ENCODE measurements around the gene FBXO24.

Gene FBXO24

DNA sequence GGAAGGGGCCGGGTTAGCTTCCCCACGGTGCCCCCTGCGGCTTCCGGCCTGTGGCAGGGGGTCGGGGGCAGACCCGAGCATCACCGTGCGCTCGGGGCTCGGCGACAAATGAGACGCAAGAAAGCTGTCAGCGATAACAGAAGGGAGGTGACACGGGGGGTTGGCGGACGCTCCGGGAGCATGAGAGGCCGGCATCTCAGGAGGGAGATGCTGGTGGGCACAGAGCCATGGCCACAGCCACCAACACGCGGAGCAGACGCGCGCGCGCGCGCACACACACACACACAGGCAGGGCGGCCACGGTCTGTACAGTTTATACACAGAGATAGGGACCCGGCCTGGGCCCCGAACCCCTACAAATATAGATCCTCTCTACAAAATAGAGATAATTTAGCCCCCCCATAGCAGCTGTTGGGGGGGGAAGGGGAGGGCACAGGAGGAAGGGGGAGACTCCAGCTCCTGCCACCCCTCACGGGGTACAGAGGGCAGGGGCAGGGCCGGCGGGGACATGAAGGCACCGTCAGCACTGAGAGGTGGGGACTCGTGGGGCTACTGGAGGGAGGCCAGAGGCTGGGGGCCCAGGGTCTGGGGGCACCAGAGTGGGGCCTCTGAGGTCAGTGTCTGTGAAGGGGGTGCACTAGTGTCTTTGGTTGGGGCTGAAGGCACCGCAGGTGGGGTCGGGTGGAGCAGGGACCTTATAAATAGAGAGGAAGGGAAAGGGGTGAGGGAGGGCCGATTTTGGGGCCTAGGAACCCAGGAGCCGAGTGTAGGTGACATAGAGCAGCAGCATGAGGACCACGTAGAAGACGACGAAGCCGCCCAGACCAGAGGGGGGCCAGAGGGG lies 11.5 kb upstream of the FBXO24 start:
- no peak for DNase-seq (ENCODE audit: low spot score)

DNA sequence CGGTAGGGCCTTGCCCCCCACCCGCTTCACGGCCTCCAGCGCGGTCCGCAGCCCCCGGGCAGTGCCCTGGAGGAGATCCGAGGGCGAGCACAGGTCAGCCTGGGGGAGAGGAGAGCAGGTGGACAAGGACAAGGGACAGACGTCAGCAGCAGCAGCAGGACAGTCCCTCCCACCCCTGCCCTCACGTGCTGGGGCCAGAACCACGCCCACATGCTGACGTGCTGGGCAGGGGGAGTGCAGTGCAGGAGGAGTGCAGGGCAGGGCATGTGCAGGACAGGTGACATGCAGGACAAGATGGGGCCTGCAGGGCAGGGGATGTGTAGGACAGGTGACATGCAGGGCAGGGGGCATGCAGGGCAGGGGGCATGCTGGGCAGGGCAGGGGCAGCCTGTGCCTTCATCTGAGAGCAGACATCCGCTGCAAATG lies 10.9 kb upstream of the FBXO24 start:
- no peak for DNase-seq (ENCODE audit: low spot score)

- no peak for DNase-seq (ENCODE audit: low spot score)
Observed at GRCh38 chr7:100575746-100576383, 10.3 kb upstream of the FBXO24 start.

DNA sequence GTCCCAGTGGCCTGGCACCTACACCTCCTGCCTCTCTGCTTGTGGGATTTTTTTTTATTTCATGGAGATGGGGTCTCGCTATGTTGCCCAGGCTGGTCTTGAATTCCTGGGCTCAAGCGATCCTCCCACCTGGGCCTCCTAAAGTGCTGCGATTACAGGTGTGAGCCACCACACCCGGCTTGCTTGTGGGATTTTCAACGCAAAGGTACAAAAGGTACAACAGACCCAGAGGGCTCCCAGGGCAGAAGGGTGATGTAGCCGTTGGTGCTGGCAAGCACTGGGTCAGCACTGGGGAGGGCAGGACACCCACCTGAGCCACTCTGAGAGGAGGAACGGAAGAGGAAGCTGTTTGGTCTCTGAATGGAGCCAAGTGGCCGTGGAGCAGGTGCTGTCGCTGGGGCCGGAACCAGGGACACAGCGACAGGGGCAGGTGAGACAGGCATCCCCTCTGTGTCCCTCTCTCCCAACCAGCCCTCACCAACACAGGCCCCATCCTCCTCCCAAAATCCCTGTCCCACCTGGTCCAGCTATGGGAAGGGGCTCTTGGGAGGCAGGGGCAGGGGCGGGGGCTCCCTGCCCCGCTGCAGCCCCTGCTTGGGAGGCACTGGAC lies 9.6 kb upstream of the FBXO24 start:
- no peak for DNase-seq (ENCODE audit: low spot score)

DNA sequence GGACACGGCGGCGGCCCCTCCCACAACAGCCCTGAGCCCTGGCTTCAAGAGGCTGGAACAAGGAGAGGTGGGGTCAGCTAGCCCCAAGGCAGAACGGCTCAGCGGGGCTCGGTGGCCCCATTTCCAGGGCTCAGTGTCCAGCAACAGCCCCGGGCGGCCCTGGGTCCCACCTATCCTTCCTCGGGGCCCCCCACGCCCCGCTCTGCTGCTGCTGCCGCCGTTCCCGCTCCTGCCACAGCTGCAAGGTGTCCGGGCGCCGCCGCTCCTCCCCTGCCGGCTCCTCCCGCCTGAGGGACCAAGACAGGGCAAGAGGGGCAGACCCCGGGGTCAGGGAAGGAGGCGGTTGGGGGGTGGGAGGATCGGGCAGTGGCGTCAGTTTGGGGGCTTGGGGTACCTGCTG lies 9.0 kb upstream of the FBXO24 start:
- no peak for DNase-seq (ENCODE audit: low spot score)

- DNase-seq (ENCODE audit: low spot score): no peak
Observed at GRCh38 chr7:100577507-100577906, 8.6 kb upstream of the FBXO24 start.

- DNase-seq (ENCODE audit: low spot score): no peak
Observed at GRCh38 chr7:100578246-100579183, 7.6 kb upstream of the FBXO24 start.

DNA sequence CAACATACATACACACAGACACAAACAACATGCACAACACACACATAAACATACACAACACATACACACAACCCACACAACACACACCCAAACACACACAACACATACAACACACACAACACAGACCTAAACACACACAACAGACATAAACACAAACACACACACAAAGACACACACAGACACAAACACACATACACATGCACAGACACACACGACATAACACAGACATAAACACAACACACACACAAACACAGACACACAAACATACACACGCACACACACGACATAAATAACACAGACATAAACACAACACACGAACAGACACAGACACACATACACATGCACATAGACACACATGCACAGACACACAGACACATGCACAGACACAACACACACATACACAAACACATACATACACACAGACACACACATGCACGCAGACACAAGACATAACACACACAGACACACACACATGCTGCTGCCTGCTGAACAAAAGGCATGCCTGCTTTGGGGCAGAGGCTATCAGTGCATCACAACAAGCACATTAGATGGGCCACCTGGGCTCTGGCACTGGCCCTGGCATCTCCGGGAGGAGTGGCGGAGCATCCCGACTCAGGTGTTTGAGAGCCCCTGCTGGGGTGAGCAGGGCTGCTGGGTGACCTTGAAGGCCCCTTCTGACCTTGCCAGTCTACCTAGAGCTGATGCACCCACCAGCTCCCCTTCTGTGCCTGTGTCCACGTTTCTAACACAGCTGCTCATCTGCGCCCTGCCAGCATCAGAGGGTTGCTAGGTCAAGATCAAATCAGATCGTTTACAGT lies 5.5 kb upstream of the FBXO24 start:
- DNase-seq (ENCODE audit: low spot score): no peak

DNA sequence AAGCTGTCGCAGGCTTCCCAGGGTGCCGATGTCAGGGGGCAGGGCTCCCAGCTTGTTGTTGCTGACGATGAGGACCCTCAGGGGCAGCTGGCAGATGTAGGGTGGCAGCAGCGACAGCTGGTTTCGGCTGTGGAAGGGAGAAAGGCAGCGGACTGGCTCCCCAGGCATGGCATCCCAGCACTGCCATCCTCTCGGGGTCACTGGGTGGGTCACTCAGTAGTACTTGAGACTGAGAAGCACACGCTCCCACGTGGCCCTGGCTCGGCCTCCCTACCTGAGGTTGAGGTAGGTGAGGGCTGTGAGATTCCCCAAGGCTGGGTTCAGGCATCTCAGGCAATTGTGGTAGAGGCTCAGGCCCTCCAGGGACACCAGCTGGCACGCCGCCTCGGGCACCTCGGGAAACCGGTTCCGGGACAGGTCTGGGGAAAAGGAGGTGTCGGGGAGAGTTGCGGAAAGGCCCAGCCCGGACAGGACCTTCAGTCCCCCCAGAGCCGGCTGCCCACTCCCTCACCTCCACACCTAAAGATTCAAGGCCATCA lies 4.0 kb upstream of the FBXO24 start:
- DNase-seq (ENCODE audit: low spot score): no peak

- no peak for DNase-seq (ENCODE audit: low spot score)
Observed at GRCh38 chr7:100582650-100583049, 3.5 kb upstream of the FBXO24 start.

DNA sequence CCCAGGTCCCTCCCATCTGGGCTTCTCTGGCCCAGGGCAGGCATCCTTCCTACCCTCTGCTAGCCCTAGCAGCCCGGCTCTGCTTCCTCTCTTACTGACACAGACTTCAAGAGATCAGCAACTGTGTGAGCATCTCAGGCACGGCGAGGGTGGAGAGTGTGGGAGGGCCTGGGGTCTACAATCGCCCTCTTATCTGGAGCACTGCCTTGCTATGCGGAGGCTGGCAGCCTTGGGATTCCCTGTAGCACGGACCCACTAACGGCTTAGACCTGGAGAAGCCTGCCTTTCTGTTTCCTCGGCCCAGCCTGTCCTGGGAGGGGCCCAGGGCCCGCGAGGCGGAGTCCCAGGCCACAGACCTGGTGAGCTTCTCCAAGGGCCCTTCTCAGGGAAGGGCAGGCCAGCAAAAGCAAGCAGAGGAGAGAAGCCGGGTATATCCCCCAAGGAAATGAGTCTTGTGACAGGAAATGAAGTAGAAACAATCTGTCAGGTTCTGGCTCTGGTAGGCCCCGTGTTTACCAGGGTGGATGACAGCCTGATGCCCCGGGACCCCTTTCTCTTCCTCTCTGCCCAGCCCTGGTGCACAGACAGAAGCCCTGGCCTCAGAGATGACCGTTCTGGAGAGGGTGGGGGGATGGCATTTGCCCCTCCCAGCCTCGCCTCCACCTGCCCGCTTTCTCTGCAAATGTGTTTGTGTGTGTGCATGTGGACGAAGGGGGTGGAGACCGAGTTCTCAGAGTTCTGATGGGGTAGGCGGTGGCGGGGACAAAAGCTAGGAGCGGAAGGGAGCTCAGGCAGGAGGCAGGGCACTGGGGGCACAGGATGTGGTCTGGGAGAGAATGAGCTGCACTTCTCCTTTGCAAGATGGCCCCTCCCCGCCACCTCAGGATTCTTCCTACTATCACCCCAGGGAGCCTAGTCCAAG lies 2.7 kb upstream of the FBXO24 start:
- DNase-seq (ENCODE audit: low spot score): peak; percentile 42

DNA sequence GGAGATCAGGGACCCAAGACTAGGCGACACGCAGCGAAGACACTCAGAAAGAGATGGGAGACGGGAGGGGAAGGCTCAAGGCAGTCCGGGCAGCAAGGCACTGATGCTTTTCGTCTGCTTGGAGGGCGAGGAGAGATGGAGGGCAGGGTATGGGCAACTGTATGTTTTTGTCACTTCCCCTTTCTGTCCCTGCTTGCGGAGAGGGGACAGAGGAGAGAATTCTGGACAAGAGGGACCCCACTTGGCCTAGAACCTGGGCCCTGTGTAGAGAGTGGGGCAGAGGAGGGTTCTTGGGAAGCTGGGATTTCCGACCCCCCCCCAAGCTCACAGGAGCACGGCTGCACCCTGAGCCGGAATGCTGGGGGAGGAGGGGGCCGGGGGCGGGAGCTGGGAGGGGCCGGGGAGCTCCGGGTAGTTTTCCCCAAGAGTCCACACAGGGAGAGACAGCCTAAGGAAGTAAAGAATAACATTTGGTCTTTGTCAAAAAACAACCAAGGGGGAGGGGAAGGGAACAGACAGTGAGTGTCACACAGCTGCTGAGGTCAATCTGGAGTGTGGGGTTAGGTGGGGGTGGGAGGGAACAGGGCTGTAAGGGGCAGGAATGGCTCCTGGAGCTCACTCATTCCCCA lies 2.0 kb upstream of the FBXO24 start:
- DNase-seq (ENCODE audit: low spot score): no peak

DNA sequence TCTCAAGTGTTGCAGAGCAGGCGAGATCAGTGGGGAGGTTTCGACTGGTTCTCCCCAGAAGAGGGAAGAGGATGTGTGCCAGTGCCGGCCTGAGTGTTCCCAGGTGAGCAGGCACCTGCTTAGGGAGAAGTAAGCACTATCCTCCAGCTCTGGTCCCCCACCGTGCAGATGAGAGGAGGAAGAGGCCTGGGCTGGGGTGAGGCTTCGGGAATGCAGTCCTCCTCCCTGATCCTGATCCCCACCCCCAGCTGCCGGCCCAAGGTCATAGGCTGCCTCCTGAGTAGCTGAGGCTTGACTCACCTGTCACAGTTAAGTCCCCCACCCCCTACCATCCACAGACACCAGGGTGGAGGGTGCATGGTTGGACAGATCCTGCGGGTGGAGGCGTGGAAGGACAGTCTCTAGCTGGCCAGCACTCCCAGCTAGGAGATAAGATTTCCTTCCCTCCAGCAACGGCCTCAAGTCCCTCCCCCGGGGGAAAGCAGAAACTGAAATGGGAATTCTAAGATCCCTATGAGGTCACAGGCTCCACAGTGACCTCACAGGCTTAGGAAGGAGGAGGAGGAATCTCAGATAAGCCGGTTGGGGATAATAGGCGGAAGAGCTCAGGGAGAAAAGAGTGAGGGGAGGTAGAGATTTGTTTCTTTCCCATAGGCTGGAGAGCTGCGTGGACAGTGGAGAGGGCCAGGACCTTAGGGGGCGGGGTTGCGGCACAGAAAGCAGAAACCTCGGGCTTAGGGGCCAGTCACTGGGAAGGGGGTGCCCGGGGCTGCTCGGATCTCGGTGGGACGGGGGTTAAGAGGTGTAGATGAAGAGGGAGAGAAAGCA lies 1.2 kb upstream of the FBXO24 start:
- DNase-seq (ENCODE audit: low spot score): peak; percentile 38

DNA sequence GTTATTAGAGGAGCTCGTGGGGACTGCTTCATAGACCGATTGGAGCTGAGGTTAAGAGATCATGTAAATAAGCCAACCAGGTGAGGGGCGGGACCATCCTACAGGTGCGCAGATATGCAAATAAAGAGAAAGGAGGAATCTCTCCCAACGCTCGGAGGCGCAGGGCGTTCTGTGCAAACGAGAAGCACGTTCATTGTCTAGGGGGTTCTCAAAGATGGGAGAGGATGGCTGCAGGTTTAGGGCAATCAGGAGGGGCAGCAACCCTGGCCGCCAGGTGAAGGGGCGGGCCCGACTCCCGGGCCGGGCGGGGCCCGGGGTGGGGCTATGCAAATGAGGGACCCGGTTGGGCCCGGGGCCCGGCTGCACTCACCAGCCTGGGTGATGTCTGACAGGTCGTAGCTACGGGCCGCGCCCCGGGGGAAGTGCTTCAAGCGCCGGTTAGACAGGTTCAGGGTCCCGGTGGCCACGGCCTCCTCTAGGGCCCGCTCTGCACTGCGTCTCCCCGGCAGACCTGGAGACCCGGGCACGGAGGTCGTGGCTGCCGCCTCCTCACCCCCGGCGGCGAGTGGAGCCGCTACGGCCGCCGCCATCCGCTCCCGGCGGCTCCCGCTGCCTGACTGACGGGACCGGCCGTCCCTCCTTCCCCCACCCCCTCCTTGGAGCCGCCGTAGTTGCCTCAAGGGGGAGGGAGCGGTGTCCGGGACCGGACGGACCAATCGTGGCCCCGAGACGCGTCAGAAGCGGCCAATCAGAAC lies 440 bp upstream of the FBXO24 start, which contains the start of gene LRCH4:
TSS of gene LRCH4 (minus strand) at position 619 of the 755 bp plus-strand sequence. CDS start at position 590, 29 bp downstream.
- no peak for DNase-seq (ENCODE audit: low spot score)

DNA sequence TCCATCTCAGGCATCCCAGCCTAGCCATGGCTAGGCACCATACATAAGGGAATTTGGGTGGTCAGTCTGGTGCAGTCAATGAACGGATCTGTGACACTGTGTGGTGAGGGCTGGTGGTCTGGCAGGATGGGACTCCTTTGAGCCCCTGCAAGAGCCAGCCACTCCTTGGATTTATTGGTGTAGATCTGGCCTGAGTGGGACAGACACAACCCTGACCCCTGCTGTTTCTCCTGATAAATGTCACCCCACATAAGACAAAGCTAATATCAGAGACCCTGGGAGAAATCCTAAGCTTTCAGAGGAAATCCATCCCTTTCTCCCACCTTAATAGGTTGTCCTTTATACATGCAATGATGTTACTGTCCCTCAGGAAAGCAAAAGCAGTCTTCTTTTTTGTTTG lies 2.3 kb downstream of the FBXO24 start:
- peak; percentile 44 for DNase-seq (ENCODE audit: low spot score)

DNA sequence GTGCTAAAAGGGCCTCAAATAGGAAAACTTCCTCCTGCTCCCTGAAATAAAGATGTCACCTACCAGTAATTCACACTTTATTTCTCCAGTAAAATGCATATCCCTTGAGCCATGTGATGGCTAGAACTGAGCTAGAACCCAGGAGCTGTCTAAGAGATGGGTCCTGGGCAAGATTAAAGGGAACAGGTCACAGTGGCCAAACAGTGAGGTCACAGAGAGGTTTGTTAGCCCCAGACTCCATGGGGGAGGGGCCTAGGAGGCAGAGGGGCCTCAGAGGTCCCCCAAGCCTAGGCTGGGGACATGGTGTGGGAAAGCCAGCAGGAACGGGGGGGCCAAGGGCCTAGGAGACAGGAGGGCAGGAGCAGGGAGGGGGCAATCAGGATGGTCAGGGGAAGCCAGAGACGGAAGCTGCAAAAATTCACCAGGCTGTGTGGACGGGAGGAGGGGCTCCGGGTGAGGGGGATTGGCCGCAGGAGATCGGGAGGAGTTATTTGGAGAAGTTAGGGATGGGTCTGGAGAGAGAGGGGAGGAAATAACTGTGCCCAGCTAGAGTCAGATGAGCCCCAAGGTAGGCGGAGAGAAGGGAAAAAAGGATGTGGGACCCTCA lies 3.3 kb downstream of the FBXO24 start:
- DNase-seq (ENCODE audit: low spot score): no peak

All from kidney capillary endothelial cell (primary cell).